OCI-LY1 (cell line): Measurements from ENCODE around the gene TOR3A.

Experiments
- H2AFZ ChIP-seq: fragments of 200-600 bp; sonication (generic), shearing (Covaris generic); 2 replicates; pipeline ENCODE4 v1.6.0; 2014; ENCODE audit warnings: antibody characterized with exemption, mild to moderate bottlenecking, low read length
- H3F3A ChIP-seq: fragments of 200-600 bp; sonication (generic), shearing (Covaris generic); 2 replicates; pipeline ENCODE4 v1.6.0; 2014; ENCODE audit warnings: mild to moderate bottlenecking, antibody characterized with exemption, low read length, moderate library complexity; ENCODE audit not compliant: insufficient read depth
- H3K27ac ChIP-seq: fragments of 200-600 bp; sonication (generic); 2 replicates; pipeline ENCODE4 v1.5.1; 2014; ENCODE audit warnings: low read length, mixed run types, mild to moderate bottlenecking, low read depth; ENCODE audit not compliant: poor library complexity, severe bottlenecking
- H3K27me3 ChIP-seq: fragments of 200-600 bp; sonication (generic); 2 replicates; pipeline ENCODE4 v1.6.0; 2014; ENCODE audit warnings: antibody characterized with exemption, mild to moderate bottlenecking, low read length, moderate library complexity; ENCODE audit not compliant: insufficient read depth
- H3K36me3 ChIP-seq: fragments of 200-600 bp; sonication (generic); 2 replicates; pipeline ENCODE4 v1.6.1; 2014; ENCODE audit warnings: mild to moderate bottlenecking, antibody characterized with exemption, low read length, moderate library complexity, mixed read lengths; ENCODE audit not compliant: insufficient read depth
- H3K4me1 ChIP-seq: fragments of 200-600 bp; sonication (generic); 2 replicates; pipeline ENCODE4 v1.5.1; 2014; ENCODE audit warnings: mild to moderate bottlenecking, low read length, moderate library complexity; ENCODE audit not compliant: insufficient read depth, severe bottlenecking
- H3K4me2 ChIP-seq: fragments of 200-600 bp; sonication (generic), shearing (Covaris generic); 2 replicates; pipeline ENCODE4 v1.6.1; 2014; ENCODE audit warnings: low read length
- H3K4me3 ChIP-seq: fragments of 200-600 bp; sonication (generic); 2 replicates; pipeline ENCODE4 v1.5.1; 2014; ENCODE audit warnings: low read length, low read depth, mild to moderate bottlenecking, mixed read lengths; ENCODE audit not compliant: poor library complexity, severe bottlenecking
- H3K79me2 ChIP-seq: fragments of 200-600 bp; shearing (Covaris generic); 2 replicates; pipeline ENCODE4 v1.6.1; 2016; ENCODE audit warnings: mixed run types, low read length, mixed read lengths; ENCODE audit not compliant: insufficient read depth
- H3K9ac ChIP-seq: fragments of 200-600 bp; sonication (generic), shearing (Covaris generic); 2 replicates; pipeline ENCODE4 v1.6.1; 2014; ENCODE audit warnings: mild to moderate bottlenecking, low read length, mixed read lengths
- H3K9me2 ChIP-seq: fragments of 200-600 bp; sonication (generic), shearing (Covaris generic); 2 replicates; pipeline ENCODE4 v1.6.1; 2014; ENCODE audit warnings: low read depth, mild to moderate bottlenecking, low read length, mixed read lengths
- H3K9me3 ChIP-seq: fragments of 200-600 bp; shearing (Covaris generic); 2 replicates; pipeline ENCODE4 v1.6.1; 2014; ENCODE audit warnings: low read length, mixed read lengths
- H4K20me1 ChIP-seq: fragments of 200-600 bp; sonication (generic), shearing (Covaris generic); 2 replicates; pipeline ENCODE4 v1.6.0; 2016; ENCODE audit warnings: mild to moderate bottlenecking, low read length; ENCODE audit not compliant: insufficient read depth
- EZH2 ChIP-seq: fragments of 200-600 bp; sonication (generic), shearing (Covaris generic); IDR thresholded peaks from 2 replicates; pipeline ENCODE4 v1.8.0; 2017; ENCODE audit warnings: borderline replicate concordance, mixed run types, mild to moderate bottlenecking, antibody characterized with exemption, low read length, moderate library complexity, mixed read lengths
- TF ChIP-seq, protein P1 (sequence below): fragments of 200-600 bp; sonication (generic), shearing (Covaris generic); IDR thresholded peaks from 2 replicates; pipeline ENCODE4 v1.5.1; 2017; ENCODE audit warnings: mild to moderate bottlenecking, antibody characterized with exemption, low read length, moderate library complexity, mixed read lengths

Gene TOR3A

DNA sequence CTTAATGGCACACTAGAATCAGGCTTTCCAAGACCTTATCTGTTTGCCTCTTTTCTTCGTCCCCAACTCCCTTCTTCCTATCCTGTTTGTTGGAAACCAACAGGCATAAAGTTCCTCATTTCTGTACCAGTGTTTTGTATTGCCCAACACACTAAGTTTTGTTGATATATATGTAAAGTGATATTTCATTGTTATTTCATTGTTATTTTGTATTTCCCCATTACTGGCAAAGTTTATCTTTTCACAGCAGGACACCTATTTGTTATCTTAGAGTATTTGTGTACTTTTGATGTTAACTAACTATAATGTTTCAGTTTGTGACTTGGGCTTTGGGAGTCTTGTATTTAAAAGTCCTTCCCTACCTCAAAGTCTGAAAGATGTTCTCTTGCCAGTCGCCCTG is 29.1 kb upstream of the TOR3A start:
- Histone ChIP-seq H4K20me1 (no peaks in the 10 kb centered on the region), H3K27me3 (no peaks in the 10 kb centered on the region), H3K9me2 (no peaks in the 10 kb centered on the region), H3K4me1 (no peaks in the 10 kb centered on the region), H3K36me3 (peaks cover 14% of the 10 kb centered on the region; the same call in 1 of the 2 replicates), H3K27ac (no peak overlapping the region), H3K9me3 (no peaks in the 10 kb centered on the region), H3K4me3 (no peak overlapping the region), H3K79me2 (no peaks in the 10 kb centered on the region), H2AFZ (no peak overlapping the region), H3K9ac (no peak overlapping the region), H3K4me2 (no peak overlapping the region), H3F3A (no peaks in the 10 kb centered on the region)
- TF ChIP-seq EZH2, result no peak
- TF ChIP-seq, protein P1, sequence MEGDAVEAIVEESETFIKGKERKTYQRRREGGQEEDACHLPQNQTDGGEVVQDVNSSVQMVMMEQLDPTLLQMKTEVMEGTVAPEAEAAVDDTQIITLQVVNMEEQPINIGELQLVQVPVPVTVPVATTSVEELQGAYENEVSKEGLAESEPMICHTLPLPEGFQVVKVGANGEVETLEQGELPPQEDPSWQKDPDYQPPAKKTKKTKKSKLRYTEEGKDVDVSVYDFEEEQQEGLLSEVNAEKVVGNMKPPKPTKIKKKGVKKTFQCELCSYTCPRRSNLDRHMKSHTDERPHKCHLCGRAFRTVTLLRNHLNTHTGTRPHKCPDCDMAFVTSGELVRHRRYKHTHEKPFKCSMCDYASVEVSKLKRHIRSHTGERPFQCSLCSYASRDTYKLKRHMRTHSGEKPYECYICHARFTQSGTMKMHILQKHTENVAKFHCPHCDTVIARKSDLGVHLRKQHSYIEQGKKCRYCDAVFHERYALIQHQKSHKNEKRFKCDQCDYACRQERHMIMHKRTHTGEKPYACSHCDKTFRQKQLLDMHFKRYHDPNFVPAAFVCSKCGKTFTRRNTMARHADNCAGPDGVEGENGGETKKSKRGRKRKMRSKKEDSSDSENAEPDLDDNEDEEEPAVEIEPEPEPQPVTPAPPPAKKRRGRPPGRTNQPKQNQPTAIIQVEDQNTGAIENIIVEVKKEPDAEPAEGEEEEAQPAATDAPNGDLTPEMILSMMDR, result no peak

DNA sequence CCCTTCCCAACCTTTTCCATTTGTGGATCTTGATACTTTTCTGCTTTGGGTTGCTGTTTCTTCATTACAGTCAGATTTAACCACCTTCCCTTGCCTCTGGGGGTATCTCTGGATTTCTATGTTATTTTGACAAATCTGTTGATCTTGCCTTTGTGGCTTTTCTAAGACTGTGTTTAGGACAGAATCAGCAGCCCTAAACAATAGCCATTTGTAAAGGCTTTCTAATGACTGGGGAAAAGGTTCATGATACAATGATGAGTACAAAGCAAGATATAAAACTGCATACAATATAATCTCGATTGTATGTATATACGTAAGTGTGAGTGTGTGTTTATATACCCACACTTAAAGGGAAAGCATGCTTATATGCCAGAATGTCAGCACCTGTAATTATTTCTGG is 28.4 kb upstream of the TOR3A start:
- H3K9me3 ChIP-seq, result no peaks in the 10 kb centered on the region
- TF ChIP-seq, protein P1, result no peak
- TF ChIP-seq EZH2, result no peak

DNA sequence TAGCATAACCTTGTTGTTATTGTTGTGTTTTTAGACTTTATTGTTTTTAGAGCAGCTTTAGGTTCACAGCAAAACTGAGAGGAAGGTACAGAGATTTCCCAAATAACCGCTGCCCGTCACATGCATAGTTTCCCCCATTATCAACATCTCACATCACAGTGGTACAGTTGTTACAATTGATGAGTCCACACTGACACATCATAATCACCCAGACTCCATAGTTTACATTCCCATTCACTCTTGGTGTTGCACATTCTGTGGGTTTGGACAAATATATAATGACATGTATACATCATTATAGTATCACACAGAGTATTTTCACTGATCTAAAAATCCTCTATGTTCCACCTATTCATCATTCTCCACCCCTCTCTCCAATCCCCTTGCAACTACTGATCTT is 25.9 kb upstream of the TOR3A start:
- Histone ChIP-seq H3K27me3 (no peaks in the 10 kb centered on the region), H3K27ac (no peak overlapping the region), H3K36me3 (peaks cover 14% of the 10 kb centered on the region; the same call in 1 of the 2 replicates), H3K4me2 (no peak overlapping the region), H3K4me1 (no peaks in the 10 kb centered on the region), H2AFZ (no peak overlapping the region), H4K20me1 (no peaks in the 10 kb centered on the region), H3F3A (no peaks in the 10 kb centered on the region), H3K79me2 (no peaks in the 10 kb centered on the region), H3K4me3 (no peak overlapping the region), H3K9me3 (no peaks in the 10 kb centered on the region), H3K9ac (no peak overlapping the region), H3K9me2 (no peaks in the 10 kb centered on the region)
- TF ChIP-seq EZH2, result no peak
- TF ChIP-seq, protein P1, result no peak

More for the DNA sequence above, 28.4 kb upstream of the TOR3A start:
- no peak overlapping the region for H3K4me3 ChIP-seq
- H3K79me2 ChIP-seq, result no peaks in the 10 kb centered on the region
- H3K4me1 ChIP-seq, result no peaks in the 10 kb centered on the region
- no peak overlapping the region for H3K9ac ChIP-seq
- no peak overlapping the region for H3K27ac ChIP-seq
- no peaks in the 10 kb centered on the region for H3K27me3 ChIP-seq
- H3K9me2 ChIP-seq, result no peaks in the 10 kb centered on the region
- H3K4me2 ChIP-seq, result no peak overlapping the region
- H3K36me3 ChIP-seq, result peaks cover 14% of the 10 kb centered on the region; the same call in 1 of the 2 replicates
- no peaks in the 10 kb centered on the region for H3F3A ChIP-seq
- no peaks in the 10 kb centered on the region for H4K20me1 ChIP-seq
- H2AFZ ChIP-seq, result no peak overlapping the region
